WERI-Rb-1 (cell line): ENCODE data around the gene YWHAH.

ENCODE experiments used
- DNase-seq: peaks from one replicate; pipeline ENCODE4 v3.0.0-alpha.2; 2020
- H3K27ac ChIP-seq: fragments of 250-450 bp; sonication (Bioruptor Pico); 2 replicates; pipeline ENCODE4 v1.5.1; 2020; ENCODE audit warnings: mild to moderate bottlenecking, moderate library complexity
- H3K27me3 ChIP-seq: fragments of 250-450 bp; sonication (Bioruptor Pico); 2 replicates; pipeline ENCODE4 v1.5.1; 2021; ENCODE audit warnings: mild to moderate bottlenecking, low read depth, moderate library complexity; ENCODE audit not compliant: insufficient read depth, severe bottlenecking
- H3K36me3 ChIP-seq: fragments of 250-450 bp; sonication (Bioruptor Pico); 2 replicates; pipeline ENCODE4 v1.5.1; 2020; ENCODE audit warnings: mild to moderate bottlenecking, moderate library complexity
- H3K4me3 ChIP-seq: 2 replicates; pipeline ENCODE4 v1.5.1; 2011; ENCODE audit warnings: low read depth, mild to moderate bottlenecking, control low read depth, low read length
- H3K9me3 ChIP-seq: fragments of 250-450 bp; sonication (Bioruptor Pico); 2 replicates; pipeline ENCODE4 v1.5.1; 2021; ENCODE audit warnings: mild to moderate bottlenecking, moderate library complexity; ENCODE audit not compliant: severe bottlenecking
- CTCF ChIP-seq: IDR thresholded peaks from 2 replicates; pipeline ENCODE4 v1.5.1; 2011; ENCODE audit warnings: low read depth, mild to moderate bottlenecking, control low read depth, inconsistent platforms, low read length

Gene YWHAH

GRCh38 chr22:31940506-31940905 lies 3.8 kb upstream of the YWHAH start:
- Histone ChIP-seq H3K4me3 (no peak overlapping the region), H3K27ac (no peak overlapping the region), H3K36me3 (peaks cover 7% of the 10 kb centered on the region), H3K27me3 (no peaks in the 10 kb centered on the region), H3K9me3 (no peaks in the 10 kb centered on the region)
- no peak for TF ChIP-seq CTCF
- DNase-seq: no peak

- Histone ChIP-seq H3K9me3 (no peaks in the 10 kb centered on the region), H3K4me3 (no peak overlapping the region), H3K36me3 (peaks cover 20% of the 10 kb centered on the region), H3K27ac (no peak overlapping the region), H3K27me3 (no peaks in the 10 kb centered on the region)
- DNase-seq: no peak
- TF ChIP-seq CTCF: no peak
Measured at GRCh38 chr22:31942091-31942490, 2.2 kb upstream of the YWHAH start.

- Histone ChIP-seq H3K27ac (peak overlapping the region; percentile 83), H3K36me3 (peaks cover 33% of the 10 kb centered on the region), H3K27me3 (no peaks in the 10 kb centered on the region), H3K9me3 (no peaks in the 10 kb centered on the region), H3K4me3 (peak overlapping the region; percentile 40)
- DNase-seq: no peak
- TF ChIP-seq CTCF: no peak
Measured at GRCh38 chr22:31943206-31943977, 943 bp upstream of the YWHAH start.

- peaks cover 45% of the 10 kb centered on the region for H3K36me3 ChIP-seq
- H3K27me3 ChIP-seq: no peaks in the 10 kb centered on the region
- H3K27ac ChIP-seq: peak overlapping the region; percentile 97
- 0 out of 2 replicates have a peak, but pooled peaks have one; percentile 1 for TF ChIP-seq CTCF
- no peaks in the 10 kb centered on the region for H3K9me3 ChIP-seq
- DNase-seq: peak; percentile 32
- peak overlapping the region; percentile 90 for H3K4me3 ChIP-seq
Measured at GRCh38 chr22:31944700-31945442, 536 bp downstream of the YWHAH start.

GRCh38 chr22:31945443-31945855 lies 1.1 kb downstream of the YWHAH start:
- no peak for DNase-seq
- Histone ChIP-seq H3K9me3 (no peaks in the 10 kb centered on the region), H3K36me3 (peaks cover 49% of the 10 kb centered on the region), H3K4me3 (peak overlapping the region; percentile 90), H3K27ac (peak overlapping the region; percentile 97), H3K27me3 (no peaks in the 10 kb centered on the region)
- no peak for TF ChIP-seq CTCF
